Epithelial cell of proximal tubule (primary cell): ENCODE results near the gene GPC5. TPM values are rescaled to one million over a fixed set of nuclear protein-coding genes. Genes with fewer than 3 reads are reported as not detected.

Experiments
- DNase-seq: peaks from one replicate; pipeline ENCODE4 v3.0.0-alpha.2; 2011; ENCODE audit warnings: low read depth
- H3K4me3 ChIP-seq: 2 replicates; pipeline ENCODE4 v1.5.1; 2011; ENCODE audit warnings: low read depth, mild to moderate bottlenecking, low read length
- CTCF ChIP-seq: conservative IDR thresholded peaks from 2 replicates; pipeline ENCODE4 v1.5.1; 2012; ENCODE audit warnings: low read depth, mild to moderate bottlenecking, low read length
- total RNA-seq: library from RNA; depleted of rRNA; stranded (reverse); fragments of >200 nt; gene quantifications from 2 replicates; pipeline ENCODE4 v1.2.3, GENCODE V29; 2015

GPC5 gene
- total RNA-seq, 1 donor from 2014 or later: not detected

GRCh38 chr13:91359631-91360030 is 38.8 kb upstream of the GPC5 start:
- TF ChIP-seq CTCF: no peak
- H3K4me3 ChIP-seq: no peak overlapping the region
- DNase-seq: no peak

- DNase-seq: no peak
- no peak for TF ChIP-seq CTCF
- no peak overlapping the region for H3K4me3 ChIP-seq
Measured at GRCh38 chr13:91360246-91360751, 38.1 kb upstream of the GPC5 start.

GRCh38 chr13:91361755-91362271 is 36.6 kb upstream of the GPC5 start:
- H3K4me3 ChIP-seq: no peak overlapping the region
- no peak for DNase-seq
- TF ChIP-seq CTCF: no peak

- H3K4me3 ChIP-seq: no peak overlapping the region
- no peak for DNase-seq
- TF ChIP-seq CTCF: no peak
Measured at GRCh38 chr13:91362908-91363307, 35.5 kb upstream of the GPC5 start.

GRCh38 chr13:91368101-91368500 is 30.3 kb upstream of the GPC5 start:
- no peak overlapping the region for H3K4me3 ChIP-seq
- no peak for TF ChIP-seq CTCF
- no peak for DNase-seq

- H3K4me3 ChIP-seq: no peak overlapping the region
- no peak for DNase-seq
- TF ChIP-seq CTCF: no peak
Measured at GRCh38 chr13:91368676-91369440, 29.6 kb upstream of the GPC5 start.

- H3K4me3 ChIP-seq: no peak overlapping the region
- TF ChIP-seq CTCF: no peak
- no peak for DNase-seq
Measured at GRCh38 chr13:91369441-91369831, 29.0 kb upstream of the GPC5 start.
